ENCODE data around the gene INTS15.
"Not testable (repeated sequence)": the region's sequence is repeated elsewhere in the genome, so short reads cannot be mapped to it uniquely, and the experiment has no call there.

The INTS15 gene

DNA sequence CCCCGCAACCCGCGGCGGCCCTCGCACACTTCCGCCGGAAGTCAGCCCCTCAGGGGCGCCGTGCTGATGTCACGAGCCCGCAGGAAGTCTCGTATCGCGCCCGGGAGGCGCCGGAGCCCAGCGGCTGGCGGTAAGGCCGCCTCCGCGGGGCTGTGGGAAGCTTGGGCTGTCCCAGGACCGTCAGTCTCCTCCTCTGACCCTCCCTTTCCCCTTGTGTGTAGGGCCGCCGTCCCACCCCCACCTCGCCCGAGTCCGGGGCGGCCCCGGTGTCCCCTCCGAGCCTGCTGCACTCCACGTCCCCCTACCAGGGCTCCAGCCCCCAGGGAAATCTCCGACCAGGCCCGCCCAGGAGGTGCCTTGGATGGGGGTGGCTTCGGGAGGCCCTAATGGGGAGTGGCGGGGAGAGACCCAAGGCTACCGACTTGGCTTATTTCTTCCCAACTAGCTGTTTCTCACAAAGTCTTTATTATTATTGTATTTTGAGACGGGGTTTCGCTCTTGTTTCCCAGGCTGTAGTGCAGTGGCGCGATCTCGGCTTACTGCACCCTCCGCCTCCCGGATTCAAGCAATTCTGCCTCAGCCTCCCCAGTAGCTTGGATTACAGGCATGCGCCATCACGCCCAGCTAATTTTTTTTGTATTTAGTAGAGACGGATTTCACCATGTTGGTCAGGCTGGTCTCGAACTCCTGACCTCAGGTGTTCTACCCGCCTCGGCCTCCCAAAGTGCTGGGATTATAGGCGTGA, 12.3 kb upstream of the INTS15 start, which contains the start of gene ZDHHC4:
Gene ZDHHC4 (plus strand): TSS at position 86 of the 745 bp plus-strand sequence. CDS start 3,108 bp downstream, outside the sequence.
- DNase-seq: no peak

DNA sequence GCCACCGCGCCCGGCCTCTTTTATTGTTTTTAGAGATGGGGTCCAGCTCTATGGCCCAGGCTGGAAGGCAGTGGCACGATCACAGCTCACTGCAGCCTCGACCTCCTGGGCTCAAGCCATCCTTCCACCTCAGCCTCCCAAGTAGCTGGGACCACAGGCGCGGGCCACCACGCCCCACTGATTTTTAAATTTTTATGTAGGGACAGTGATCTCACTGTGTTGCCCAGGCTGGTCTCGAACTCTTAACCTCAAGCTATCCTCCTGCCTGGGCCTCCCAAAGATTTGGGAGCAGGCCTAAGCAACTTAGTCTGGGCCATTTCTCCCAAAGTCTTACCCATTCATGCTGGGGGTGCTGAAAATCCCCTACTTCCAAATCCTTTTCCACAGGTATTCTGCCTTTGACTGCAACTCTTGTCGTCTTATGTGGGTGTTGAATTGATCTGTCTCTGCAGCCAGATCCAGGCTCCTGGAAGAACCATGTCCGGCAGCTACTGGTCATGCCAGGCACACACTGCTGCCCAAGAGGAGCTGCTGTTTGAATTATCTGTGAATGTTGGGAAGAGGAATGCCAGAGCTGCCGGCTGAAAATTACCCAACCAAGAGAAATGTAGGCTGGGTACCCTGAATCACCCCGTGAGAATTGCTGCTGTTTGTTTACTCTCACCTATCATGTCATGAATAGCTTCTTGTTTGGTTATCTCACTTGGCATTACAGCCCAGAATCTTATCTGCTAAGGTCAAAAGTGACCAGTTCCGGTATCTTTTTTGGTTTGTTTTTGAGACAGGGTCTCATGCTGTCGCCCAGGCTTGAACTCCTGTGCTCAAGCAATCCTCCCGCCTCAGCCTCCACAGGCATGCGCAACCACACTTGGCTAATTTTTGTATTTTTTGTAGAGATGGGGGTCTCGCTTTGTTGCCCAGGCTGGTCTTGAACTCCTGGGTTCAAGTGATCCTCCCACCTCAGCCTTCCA, 11.4 kb upstream of the INTS15 start:
- no peak for DNase-seq

DNA sequence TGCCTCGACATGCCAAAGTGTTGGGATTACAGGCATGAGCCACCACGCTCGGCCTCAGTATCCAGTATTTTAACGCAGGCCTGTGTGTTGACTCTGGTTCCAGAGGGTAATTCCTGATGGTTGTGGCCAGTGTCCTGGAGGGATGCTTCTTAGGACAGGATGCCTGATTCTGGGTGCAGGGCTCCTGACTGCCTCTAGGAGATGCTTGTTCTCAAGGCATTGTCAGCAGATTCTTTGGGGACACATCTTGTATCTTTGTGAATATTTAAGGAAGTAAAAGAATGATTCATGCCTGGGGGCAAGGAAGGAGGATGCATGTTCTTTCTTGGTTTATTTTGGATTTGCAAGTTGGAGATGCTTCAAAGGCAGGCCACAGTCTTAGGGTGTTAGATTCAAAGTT, 10.4 kb upstream of the INTS15 start:
- DNase-seq: no peak

GRCh38 chr7:6585746-6586432, 3.9 kb upstream of the INTS15 start:
- DNase-seq: not testable (repeated sequence)

- no peak for DNase-seq
Observed at GRCh38 chr7:6588566-6588965, 1.3 kb upstream of the INTS15 start.

GRCh38 chr7:6589151-6589828, 531 bp upstream of the INTS15 start:
- DNase-seq: no peak

DNA sequence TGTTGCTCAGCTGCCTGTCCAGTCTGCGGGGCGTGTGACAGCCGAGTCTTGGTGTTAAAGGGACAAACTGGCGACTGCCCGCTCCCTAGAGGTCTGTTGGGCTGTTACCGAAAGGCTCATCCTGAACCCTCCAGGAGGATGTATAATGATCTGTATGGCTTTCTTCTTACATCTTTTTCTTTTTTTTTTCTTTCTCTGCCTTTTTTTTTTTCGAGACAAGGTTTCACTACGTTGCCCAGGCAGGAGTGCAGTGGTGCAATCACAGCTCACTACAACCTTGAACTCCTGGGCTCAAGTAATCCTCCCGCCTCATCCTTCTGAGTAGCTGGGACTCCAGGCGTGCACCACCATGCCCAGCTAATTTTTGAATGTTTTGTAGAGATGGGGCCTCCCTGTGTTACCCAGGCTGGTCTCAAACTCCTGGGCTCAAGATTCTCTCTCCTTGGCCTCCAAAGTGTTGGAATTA, 857 bp downstream of the INTS15 start:
- DNase-seq: no peak

DNA sequence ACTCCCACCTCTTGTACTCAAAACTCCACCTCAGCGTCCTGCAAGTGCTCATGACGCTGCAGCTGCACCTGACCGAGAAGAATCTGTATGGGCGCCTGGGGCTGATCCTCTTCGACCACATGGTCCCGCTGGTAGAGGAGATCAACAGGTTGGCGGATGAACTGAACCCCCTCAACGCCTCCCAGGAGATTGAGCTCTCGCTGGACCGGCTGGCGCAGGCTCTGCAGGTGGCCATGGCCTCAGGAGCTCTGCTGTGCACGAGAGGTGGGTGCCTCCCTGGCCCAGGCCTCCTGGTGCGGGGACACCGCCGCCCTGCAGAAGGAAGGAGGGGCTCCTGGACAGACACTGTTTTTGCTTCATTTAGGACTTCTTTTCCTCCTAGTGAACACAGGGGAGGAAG, 10.3 kb downstream of the INTS15 start:
- no peak for DNase-seq

GRCh38 chr7:6604458-6604857, 14.6 kb downstream of the INTS15 start:
- no peak for DNase-seq

- DNase-seq: no peak
Observed at GRCh38 chr7:6606866-6607583, 17.2 kb downstream of the INTS15 start.

- no peak for DNase-seq
Observed at GRCh38 chr7:6607651-6608051, 17.8 kb downstream of the INTS15 start.

GRCh38 chr7:6608081-6608480, 18.3 kb downstream of the INTS15 start:
- no peak for DNase-seq

DNA sequence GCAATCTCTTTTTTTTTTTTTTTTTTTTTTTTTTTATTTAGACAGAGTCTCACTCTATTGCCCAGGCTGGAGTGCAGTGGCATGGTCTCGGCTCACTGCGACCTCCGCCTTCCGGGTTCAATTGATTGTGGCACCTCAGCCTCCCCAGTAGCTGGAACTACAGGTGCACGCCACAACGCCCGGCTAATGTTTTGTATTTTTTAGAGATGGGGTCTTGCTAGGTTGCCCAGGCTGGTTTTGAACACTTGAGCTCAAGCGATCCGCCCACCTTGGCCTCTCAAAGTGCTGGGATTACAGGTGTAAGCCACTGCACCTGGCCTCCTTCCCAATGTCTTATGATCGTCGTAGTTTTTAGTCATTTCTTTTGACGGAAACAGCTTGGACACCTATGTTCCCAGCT, 19.0 kb downstream of the INTS15 start:
- DNase-seq: no peak

- no peak for DNase-seq
Observed at GRCh38 chr7:6612819-6613218, 23.0 kb downstream of the INTS15 start.

- DNase-seq: no peak
Observed at GRCh38 chr7:6613706-6614105, 23.9 kb downstream of the INTS15 start.

DNA sequence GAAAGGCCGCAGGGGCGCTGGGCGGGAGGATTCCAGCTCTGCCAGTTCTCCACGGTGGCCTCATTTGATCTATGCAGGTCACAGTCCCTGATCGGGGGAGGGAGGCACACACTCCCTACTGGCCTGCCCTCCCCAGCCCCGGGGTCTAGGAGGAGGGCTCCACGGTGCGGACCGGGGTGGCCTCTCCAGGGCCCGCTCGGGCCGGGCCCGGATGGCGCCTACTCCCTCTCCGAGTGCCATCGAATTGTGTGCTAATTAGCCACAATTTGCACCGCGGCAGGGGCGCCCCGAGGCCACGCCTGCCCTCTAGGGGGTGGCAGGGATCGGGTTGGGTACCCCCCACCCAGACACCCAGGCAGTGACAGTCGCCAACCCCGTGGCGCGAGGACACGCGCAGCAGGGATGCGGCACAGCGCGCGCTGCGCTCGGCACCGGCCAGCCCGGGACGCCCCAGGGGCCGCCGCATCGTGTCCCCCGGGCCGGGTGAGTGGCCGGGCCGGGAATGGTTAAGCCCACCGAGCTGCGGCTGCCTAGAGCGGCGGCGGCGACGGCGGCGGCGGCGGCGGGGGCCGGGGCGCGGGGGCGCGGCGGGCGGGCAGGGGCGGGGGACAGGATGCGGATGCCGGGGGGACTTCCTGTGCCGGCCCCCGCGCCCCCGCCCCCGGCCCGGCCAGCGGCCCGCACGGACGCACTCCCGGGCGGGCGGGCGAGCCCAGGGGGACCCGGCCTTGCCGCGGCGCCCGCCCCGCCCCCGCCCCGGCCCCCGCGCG, 25.3 kb downstream of the INTS15 start, which contains the start of gene ZNF853:
Gene ZNF853 (plus strand): TSS at position 658 of the 770 bp plus-strand sequence. CDS start 565 bp downstream, outside the sequence.
- DNase-seq: no peak

DNA sequence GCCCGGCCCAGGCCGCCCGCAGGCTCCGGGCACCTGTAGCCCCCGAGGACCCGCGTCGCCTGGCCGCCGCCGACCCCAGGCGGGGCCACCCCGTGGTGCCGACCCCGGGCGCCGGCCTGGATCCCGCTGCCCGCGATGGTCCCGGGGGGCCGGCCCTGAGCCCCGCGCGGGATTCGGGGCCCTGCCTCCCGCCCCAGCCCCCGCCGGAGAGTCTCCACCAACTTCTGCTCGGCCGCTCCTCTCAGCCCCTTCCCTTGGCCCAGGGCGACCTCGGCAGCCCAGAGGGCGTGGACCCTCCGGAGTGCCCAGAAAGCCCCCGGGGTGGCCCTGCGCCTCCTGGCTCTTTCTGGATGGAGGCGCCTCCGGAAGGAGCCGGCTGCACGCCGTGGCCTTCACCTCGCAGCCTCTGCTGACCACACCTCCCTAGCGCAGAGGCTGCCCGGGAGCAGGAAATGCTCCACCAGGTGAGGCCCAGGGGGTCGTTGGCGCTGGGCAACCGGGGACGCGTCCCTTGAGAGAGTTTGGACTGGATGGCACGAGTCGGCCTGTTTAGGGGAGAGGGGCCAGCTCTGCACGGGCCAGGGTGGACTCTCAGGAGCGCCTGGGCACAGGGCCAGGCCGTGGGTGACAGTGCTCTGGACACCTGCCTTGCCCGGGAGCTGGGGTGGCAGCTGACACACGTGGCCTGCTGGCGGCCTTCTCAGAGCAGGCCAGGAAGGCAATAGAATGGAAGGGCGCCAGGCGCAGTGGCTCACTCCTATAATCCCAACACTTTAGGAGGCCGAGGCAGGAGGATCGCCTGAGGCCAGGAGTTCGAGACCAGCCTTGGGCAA, 26.1 kb downstream of the INTS15 start:
- no peak for DNase-seq

DNA sequence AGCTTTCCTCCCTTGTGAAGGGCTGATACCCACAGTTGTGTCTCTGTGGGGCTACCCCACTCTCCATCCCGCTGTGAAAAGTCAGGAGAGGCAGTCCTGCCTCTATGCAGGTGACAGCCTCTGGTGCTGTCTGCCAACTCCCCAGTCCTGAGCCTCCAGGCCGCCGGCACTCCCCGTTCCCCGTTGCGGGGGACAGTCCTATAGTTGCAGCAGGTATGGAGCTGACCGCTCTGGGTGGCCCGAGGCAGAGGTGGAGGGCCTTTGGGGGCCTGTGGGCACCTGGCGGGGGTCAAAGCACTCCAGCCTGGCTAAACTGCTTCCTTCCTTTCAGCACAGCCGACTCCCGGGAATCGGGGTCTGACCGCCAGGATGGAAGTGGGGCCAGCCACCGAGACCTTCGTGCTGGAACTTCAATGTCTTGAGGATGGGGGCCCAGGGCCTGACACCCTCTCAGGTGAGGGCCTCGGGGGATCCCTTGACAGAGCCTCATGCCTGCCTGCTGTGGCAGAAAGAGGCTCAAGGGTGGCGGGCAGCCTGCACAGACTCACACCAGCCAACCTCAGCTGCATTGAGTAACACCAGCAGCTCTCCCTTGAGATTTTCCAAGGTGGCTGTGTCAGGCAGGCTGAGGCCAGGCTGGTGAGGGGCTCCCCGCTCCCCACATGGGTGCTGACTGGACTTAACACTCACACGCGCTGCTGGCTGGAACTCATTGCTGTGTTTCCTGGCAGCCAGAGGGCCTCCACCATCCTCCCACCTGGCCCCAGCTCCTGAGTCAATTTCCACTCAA, 27.2 kb downstream of the INTS15 start:
- no peak for DNase-seq

- DNase-seq: no peak
Observed at GRCh38 chr7:6618621-6619020, 28.8 kb downstream of the INTS15 start.

All from NCI-H187 treated with DMSO at 0.1 percent for 48 hours (cell line).